HG02798 (cell line): ENCODE results near the gene TMEM132E.

Experiments used
- ATAC-seq: cut with Tn5 transposase; IDR thresholded peaks from one replicate; pipeline ENCODE4 v1.9.1; 2021; ENCODE audit warnings: mild to moderate bottlenecking; ENCODE audit not compliant: unreplicated experiment, poor library complexity

TMEM132E gene

GRCh38 chr17:34628879-34629278, 49.5 kb downstream of the TMEM132E start:
- ATAC-seq: no peak

- ATAC-seq: no peak
Observed at GRCh38 chr17:34633351-34633750, 54.0 kb downstream of the TMEM132E start.

GRCh38 chr17:34633760-34634159, 54.4 kb downstream of the TMEM132E start:
- ATAC-seq: no peak

GRCh38 chr17:34634551-34635160, 55.3 kb downstream of the TMEM132E start:
- no peak for ATAC-seq

- ATAC-seq: no peak
Observed at GRCh38 chr17:34635876-34636275, 56.5 kb downstream of the TMEM132E start.

- ATAC-seq: no peak
Observed at GRCh38 chr17:34637041-34637547, 57.7 kb downstream of the TMEM132E start.

- ATAC-seq: no peak
Observed at GRCh38 chr17:34637548-34638525, 58.5 kb downstream of the TMEM132E start.

- no peak for ATAC-seq
Observed at GRCh38 chr17:34638526-34639260, 59.3 kb downstream of the TMEM132E start.

GRCh38 chr17:34639706-34640425, 60.5 kb downstream of the TMEM132E start:
- no peak for ATAC-seq

GRCh38 chr17:34641368-34641767, 62.0 kb downstream of the TMEM132E start:
- no peak for ATAC-seq

GRCh38 chr17:34644941-34645550, 65.7 kb downstream of the TMEM132E start:
- ATAC-seq: no peak

GRCh38 chr17:34645594-34645993, 66.2 kb downstream of the TMEM132E start:
- no peak for ATAC-seq

- ATAC-seq: no peak
Observed at GRCh38 chr17:34647511-34647910, 68.1 kb downstream of the TMEM132E start.

- no peak for ATAC-seq
Observed at GRCh38 chr17:34650051-34650750, 70.8 kb downstream of the TMEM132E start.

GRCh38 chr17:34651402-34651811, 72.0 kb downstream of the TMEM132E start:
- ATAC-seq: no peak

GRCh38 chr17:34652021-34652555, 72.7 kb downstream of the TMEM132E start:
- no peak for ATAC-seq

GRCh38 chr17:34653511-34653910, 74.1 kb downstream of the TMEM132E start:
- ATAC-seq: no peak

- no peak for ATAC-seq
Observed at GRCh38 chr17:34654276-34654880, 75.0 kb downstream of the TMEM132E start.
